ENCODE data around the gene KPNA2. TPM values are rescaled to one million over a fixed set of nuclear protein-coding genes. Genes with fewer than 3 reads are reported as not detected.

The KPNA2 gene
- total RNA-seq, 2 experiments from 2014 or later: 227 TPM

GRCh38 chr17:68096111-68096510, 60.6 kb downstream of the KPNA2 start:
- Mint-ChIP-seq H3K27me3 (peaks cover 1% of the 10 kb centered on the region), H3K9me3 (no peaks in the 10 kb centered on the region), H3K36me3 (ENCODE audit: low read depth) (no peaks in the 10 kb centered on the region), H3K4me1 (peaks cover 7% of the 10 kb centered on the region), H3K4me3 (no peak overlapping the region), H3K27ac (no peak overlapping the region)
- ChIA-PET POLR2A (no interaction called here), CTCF (interaction anchor here (0.6 kb wide), 1 partner anchor 38 kb away, joined by 4 read pairs; no protein-coding TSS in a partner anchor)
- no peak for DNase-seq

Other genes starting within 250 kb of the KPNA2 start
- gene BPTF, start 210.2 kb upstream of the KPNA2 start, total RNA-seq: 10 to 100 TPM; 92.9 to 94.5 TPM
- gene C17orf58, start 39.3 kb upstream of the KPNA2 start, total RNA-seq: 10 to 100 TPM; 12.4 TPM
- gene AMZ2, start 212.3 kb downstream of the KPNA2 start, total RNA-seq: 100 to 1,000 TPM; 106 to 121 TPM

Data from activated CD4-positive, alpha-beta memory T cell treated with anti-CD3 and anti-CD28 coated beads, Interleukin-2, amount 10 ng/mL, durations not matched to agents 7 days and 5 days (primary cell).